HG02642 (cell line): ENCODE results near the gene ADCK1.
"Not testable (repeated sequence)": the region's sequence is repeated elsewhere in the genome, so short reads cannot be mapped to it uniquely, and the experiment has no call there.

Experiments
- ATAC-seq: cut with Tn5 transposase; IDR thresholded peaks from one replicate; pipeline ENCODE4 v1.9.1; 2021; ENCODE audit warnings: mild to moderate bottlenecking; ENCODE audit not compliant: unreplicated experiment, poor library complexity

ADCK1 gene

GRCh38 chr14:77924141-77924948 lies 124.4 kb downstream of the ADCK1 start:
- no peak for ATAC-seq

DNA sequence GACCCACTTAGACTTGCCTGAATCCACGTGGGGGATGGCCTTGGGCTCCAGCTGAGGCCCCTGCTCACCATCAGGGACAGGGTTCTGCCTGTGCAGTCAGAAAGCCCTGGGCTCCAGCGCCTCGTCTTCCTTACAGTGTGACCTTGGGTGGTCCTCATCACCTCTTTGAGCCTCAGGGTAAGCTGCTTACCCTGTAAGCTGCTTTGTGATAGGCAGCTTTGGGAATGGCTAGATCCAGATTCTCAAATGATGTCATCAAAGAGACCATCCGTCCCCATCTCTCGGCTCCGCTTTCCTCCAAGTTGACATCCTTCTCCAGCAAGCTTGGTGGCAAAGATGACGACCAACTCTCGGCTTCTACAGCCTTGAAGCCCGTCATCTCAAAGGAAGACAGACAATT lies 127.0 kb downstream of the ADCK1 start:
- no peak for ATAC-seq

DNA sequence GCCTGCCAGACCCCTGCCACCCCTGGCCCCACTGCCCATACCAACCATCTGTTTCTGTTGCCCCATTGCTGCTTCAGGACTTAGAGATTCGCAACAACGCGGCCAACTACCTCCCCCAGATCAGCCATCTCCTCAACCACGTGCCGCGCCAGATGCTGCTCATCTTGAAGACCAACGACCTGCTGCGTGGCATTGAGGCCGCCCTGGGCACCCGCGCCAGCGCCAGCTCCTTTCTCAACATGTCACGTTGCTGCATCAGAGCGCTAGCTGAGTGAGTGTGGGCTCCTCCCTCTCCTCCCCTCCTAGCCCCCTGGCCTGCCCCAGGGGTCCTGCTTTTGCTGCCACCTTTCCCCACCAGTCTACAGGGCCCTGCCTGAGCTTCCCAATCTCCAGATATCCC lies 131.5 kb downstream of the ADCK1 start:
- no peak for ATAC-seq

GRCh38 chr14:77936138-77936639 lies 136.3 kb downstream of the ADCK1 start:
- no peak for ATAC-seq

DNA sequence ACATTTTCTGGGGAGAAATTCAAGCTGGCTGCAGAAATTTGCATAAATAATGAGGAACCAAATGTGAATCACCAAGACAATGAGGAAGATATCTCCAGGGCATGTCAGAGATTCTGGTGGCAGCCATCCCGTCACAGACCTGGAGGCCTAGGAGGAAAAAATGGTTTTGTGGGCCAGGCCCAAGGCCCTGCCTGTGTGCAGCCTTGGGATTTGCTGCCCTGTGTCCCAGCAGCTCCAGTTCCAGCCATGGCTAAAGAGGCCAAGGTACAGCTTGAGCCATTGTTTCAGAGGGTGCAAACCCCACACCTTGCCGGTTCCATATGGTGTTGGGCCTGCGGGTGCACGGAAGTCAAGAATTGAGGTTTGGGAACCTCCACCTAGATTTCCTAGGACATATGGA lies 147.5 kb downstream of the ADCK1 start:
- ATAC-seq: no peak

GRCh38 chr14:77950371-77951063 lies 150.6 kb downstream of the ADCK1 start:
- ATAC-seq: no peak

DNA sequence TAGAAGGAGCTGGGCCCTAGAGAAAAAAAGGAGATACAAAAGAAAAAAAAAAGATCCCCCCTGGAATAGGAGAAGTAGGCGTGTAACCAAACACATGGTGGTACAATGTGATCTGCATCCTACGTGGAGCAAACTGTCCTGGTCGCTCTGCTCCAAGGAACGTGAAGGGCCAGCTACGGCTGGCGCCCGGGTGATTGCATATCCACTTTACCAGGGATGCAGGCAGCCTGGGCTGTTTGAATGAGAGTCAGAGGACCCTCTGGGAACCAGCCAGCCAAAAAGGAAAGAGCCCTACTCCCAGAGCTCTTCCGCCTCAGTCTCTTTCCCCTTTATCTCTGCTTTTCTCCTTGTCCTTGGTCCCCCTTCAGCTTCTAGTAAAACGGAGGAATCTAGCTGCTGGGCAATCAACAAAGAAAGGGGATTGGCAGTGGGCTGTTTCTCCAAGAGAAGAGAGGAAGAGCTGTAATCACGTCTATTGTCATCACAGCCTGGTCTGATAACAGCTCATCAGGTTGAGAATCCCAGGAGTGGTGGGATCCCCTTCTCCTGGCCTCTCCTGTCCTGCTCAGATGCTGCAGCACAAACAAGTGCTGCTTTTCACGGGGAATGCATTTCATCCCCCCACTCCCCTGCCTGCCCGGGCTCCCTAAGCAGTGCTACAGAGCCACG lies 156.0 kb downstream of the ADCK1 start:
- ATAC-seq: no peak

- not testable (repeated sequence) for ATAC-seq
Measured at GRCh38 chr14:77959686-77960085, 159.8 kb downstream of the ADCK1 start.

DNA sequence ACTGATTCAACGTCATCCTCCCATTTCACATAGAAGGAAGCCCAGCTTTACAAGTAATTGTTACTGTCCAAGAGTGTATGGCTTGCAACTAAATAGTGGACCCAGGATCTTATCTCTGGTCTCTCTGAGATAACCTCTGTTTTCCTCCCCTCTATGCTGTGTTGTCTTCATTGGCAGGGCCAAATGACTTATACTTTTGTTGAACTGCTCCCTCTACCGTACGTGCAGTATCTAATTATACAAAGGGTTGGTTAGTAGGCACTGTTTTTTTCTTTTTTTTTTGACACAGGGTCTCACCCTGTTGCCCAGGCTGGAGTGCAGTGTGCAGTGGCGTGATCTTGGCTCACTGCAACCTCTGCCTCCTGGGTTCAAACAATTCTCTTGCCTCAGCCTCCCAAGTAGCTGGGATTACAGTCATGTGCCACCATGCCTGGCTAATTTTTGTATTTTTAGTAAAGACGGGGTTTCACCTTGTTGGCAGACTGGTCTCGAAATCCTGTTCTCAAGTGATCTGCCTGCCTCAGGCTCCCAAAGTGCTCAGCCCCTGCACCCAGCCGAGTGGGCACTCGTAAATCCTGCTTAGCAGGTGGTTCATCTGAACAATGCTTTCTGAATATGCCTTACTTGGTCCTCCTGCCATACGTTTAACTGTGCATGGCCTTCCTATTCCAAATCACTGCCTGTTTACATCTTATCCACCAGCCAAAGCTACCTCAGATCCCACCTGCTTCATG lies 162.1 kb downstream of the ADCK1 start:
- no peak for ATAC-seq

DNA sequence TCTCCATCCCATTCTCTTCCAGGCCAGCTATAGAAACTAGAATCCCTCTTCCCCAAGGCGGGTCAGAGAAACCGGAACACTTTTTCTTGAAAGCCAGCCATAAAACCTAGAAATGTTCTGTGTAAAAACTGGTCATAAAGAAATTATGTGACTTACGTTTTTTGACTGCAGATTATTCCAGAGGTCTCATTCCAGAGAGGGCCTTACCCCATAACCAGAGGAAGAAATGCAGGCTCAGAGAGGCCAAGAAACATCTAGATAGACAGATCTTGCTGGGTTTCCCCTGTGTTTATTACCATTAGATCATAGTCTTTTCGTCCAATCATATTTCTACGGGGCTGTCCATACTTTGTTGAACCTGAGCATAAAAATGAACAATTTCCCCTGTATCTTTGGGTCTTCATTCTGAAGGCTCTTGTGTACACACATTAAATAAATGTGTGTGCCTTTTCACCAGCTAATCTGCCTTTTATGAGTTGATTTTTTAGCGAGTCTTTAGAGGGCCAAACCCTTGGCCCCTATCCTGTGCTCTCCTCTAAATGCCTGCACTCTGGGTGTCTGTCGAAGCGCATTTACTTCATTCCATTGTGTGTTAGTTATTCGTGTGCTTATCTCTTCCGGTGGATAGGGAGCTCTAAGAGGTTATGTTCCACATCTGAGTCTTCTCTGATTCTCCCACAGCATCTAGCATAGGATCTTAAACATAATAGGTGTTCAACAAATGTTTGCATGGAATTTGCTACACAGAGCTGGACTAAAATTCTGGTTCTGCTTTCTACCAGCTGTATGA lies 163.0 kb downstream of the ADCK1 start:
- ATAC-seq: no peak

- no peak for ATAC-seq
Measured at GRCh38 chr14:77964586-77964985, 164.7 kb downstream of the ADCK1 start.

- ATAC-seq: no peak
Measured at GRCh38 chr14:77965050-77965449, 165.1 kb downstream of the ADCK1 start.

DNA sequence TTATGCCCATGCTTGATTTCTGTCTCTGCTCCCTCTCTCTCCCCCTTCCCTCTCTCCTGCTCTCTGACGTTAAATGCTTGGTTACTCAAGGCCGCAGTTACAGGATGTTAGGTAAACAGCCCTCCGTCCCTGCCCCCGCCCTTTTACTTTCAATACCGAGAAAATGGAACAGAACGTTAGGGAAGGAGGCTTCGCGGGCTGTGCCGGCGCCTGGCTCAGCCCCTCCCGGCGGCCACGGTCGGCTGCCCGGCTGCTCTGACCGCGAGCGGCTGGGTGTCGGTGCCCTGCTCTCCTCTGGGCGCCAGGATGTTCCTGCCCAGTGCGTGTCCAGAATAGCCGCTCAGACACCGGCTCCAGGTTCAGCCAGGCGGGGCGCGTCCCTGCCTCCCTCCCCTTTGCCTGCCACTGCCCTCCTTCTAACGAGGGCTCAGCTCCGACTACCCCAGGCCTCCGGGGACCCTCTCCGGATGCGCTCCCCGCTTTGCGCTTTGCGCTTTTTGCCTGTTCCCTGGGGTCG lies 166.1 kb downstream of the ADCK1 start:
- peak; percentile 78 for ATAC-seq

DNA sequence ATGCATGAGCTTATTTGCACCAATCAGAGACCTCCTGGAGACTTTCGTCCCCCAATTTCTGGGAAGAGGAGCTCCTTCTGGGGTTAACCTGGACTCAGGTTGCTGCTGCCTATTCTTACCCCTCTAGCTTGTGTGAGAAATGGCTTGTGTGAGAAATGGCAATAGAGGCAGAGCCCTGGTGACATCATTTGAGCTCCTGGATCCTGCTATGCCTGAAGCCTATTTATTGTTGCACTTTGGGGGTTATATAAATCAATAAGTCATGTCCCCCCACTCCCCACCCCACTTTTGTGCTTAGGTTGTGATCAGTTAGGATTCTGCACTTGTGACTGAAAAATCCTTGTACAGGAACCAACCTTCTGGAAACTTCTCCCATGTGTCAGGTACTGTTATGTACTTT lies 167.2 kb downstream of the ADCK1 start:
- ATAC-seq: no peak

- ATAC-seq: no peak
Measured at GRCh38 chr14:77970646-77971045, 170.7 kb downstream of the ADCK1 start.

DNA sequence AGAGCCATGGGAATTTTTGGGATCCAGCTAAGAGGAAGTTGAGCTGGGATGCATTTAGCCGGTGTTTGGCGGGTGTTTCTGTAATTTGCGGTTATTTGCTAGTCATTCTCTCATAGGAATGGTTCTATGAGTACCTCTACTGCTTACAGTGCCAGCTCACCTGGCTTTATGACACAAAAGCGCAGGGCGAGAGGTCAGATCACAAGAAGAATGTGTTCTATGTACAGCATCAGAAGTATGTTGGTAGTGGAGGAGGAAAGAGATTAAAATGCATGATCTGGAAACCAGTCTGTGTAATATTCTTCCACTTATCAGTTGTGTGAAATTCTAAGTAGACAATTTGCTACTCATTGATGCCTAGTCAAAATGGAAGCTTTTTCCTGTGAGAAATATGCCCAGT lies 173.3 kb downstream of the ADCK1 start:
- ATAC-seq: no peak

DNA sequence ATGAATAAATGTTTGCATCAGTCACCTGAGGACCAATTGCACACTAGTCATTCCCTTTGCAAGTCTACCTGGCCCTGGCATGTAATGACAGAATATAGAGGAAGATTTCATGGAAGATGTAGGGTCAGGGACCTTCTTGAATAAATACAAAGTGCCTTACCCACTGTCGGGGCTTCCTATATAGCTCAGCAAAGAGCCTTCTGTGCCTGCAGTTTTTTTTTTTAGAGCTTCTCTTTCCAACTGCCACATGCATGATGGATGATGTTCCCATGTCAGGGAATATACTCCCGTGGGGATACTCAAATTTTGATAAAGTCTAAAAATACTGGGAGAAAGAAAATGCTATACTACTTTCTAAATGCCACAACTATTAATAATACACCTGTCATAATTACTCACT lies 176.7 kb downstream of the ADCK1 start:
- ATAC-seq: no peak

GRCh38 chr14:77979171-77979570 lies 179.3 kb downstream of the ADCK1 start:
- ATAC-seq: no peak

DNA sequence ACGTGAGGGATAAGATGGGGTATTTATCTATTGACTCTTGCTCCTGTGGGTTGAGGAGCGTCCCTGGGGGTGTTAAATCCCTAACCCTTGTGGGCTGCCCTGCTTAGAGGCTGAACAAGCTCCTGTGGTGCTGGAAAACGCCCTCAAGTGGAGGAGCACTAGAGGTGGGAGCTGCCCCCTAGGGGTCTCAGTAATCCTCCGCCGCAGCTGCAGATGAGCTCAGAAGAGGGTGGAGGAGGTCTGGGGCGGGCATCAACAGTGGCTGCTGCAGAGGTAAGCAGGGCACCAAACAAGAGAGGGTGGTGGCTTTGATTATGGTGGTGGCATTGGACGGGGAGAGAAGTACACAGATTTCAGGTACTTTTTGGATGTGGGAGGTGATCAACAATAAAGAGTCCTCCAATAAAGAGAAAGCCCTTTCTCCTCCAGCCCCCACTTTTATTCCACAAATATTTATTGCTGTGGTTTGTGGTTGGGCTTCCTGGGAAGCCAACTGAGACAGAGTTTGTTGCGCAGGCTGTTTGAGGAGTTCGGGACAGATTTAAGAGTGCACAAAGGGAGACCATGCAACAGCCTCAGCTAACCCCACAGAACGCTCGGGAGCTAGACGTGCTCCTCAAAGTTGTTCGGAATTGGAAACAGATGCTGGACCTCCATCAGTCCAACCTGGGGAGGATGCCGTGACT lies 179.9 kb downstream of the ADCK1 start:
- no peak for ATAC-seq
